Measurements from ENCODE around the gene DCAF8L2. TPM values are rescaled to one million over a fixed set of nuclear protein-coding genes. Genes with fewer than 3 reads are reported as not detected.

Gene DCAF8L2
- total RNA-seq, 1 experiment from 2014 or later, result not detected

GRCh38 chrX:27626066-27626465 is 35.9 kb downstream of the DCAF8L2 start:
- Histone ChIP-seq H3K9ac (ENCODE audit: extremely low read depth, insufficient read length, low read length) (no peak overlapping the region), H3K56ac (ENCODE audit: insufficient read length, low read depth, low read length) (no peak overlapping the region), H2BK15ac (ENCODE audit: low read depth, low read length) (no peak overlapping the region), H3K18ac (ENCODE audit: insufficient read length, low read depth, low read length) (no peak overlapping the region), H4K5ac (ENCODE audit: insufficient read length, low read depth, low read length) (no peak overlapping the region), H3K4me1 (ENCODE audit: insufficient read depth, low read length) (no peaks in the 10 kb centered on the region), H3T11ph (ENCODE audit: low read length) (no peak overlapping the region), H3K79me2 (ENCODE audit: insufficient read depth, low read length) (no peaks in the 10 kb centered on the region), H3K23me2 (ENCODE audit: insufficient read length, low read depth, low read length, poor library complexity, severe bottlenecking) (no peaks in the 10 kb centered on the region), H3K4me2 (ENCODE audit: insufficient read depth, insufficient read length, low read length) (no peak overlapping the region), H4K8ac (replicated peaks; ENCODE audit: insufficient read length, low read depth, low read length) (no peak overlapping the region), H4K20me1 (ENCODE audit: control insufficient read depth, insufficient read depth, insufficient read length) (no peaks in the 10 kb centered on the region), H3K14ac (ENCODE audit: insufficient read depth, low read length) (no peak overlapping the region), H2BK120ac (ENCODE audit: low read depth, low read length, poor library complexity, severe bottlenecking) (no peak overlapping the region), H4K91ac (ENCODE audit: insufficient read length, low read depth, low read length) (no peak overlapping the region), H3K23ac (ENCODE audit: insufficient read length, low read depth, low read length) (no peak overlapping the region), H2AFZ (ENCODE audit: low read length) (no peak overlapping the region), H2BK20ac (ENCODE audit: low read depth, low read length, poor library complexity, severe bottlenecking) (no peak overlapping the region), H2BK12ac (ENCODE audit: insufficient read length, low read depth, low read length) (no peak overlapping the region), H3K27ac (ENCODE audit: insufficient read length, low read depth, low read length) (no peak overlapping the region), H2BK5ac (ENCODE audit: insufficient read length, low read length) (no peak overlapping the region), H3K4ac (ENCODE audit: low read depth, low read length) (no peak overlapping the region), H3K27me3 (ENCODE audit: insufficient read depth, low read length) (no peaks in the 10 kb centered on the region), H3K79me1 (ENCODE audit: insufficient read depth, low read depth, low read length, poor library complexity, severe bottlenecking) (no peaks in the 10 kb centered on the region), H2AK5ac (ENCODE audit: insufficient read length, low read length) (no peak overlapping the region), H3K9me3 (ENCODE audit: control insufficient read depth, low read depth, low read length) (peaks cover 16% of the 10 kb centered on the region)
- DNase-seq, result no peak
- TF ChIP-seq CTCF (conservative IDR thresholded peaks at IDR 0.05), result no peak
- Mint-ChIP-seq H3K27me3 (ENCODE audit: low read depth) (peaks cover 4% of the 10 kb centered on the region), H3K4me3 (no peak overlapping the region), H3K27ac (no peak overlapping the region), H3K4me1 (no peaks in the 10 kb centered on the region), H3K36me3 (ENCODE audit: insufficient read depth in 1 of 3, low read depth in 3 of 3) (no peaks in the 10 kb centered on the region; a peak in 1 of 7 replicates), H3K9me3 (peaks cover 55 to 67% of the 10 kb centered on the region in 2 experiments)
- WGBS (ENCODE audit: extremely low coverage, insufficient read length, low lambda C conversion rate), result no CpG with 5 or more reads among the region's 3 CpGs

All from H9 (cell line).